ENCODE results near the gene MYO1E.
A peak's percentile ranks its signal among the peaks of the same experiment; 100 is the strongest.

Gene MYO1E

GRCh38 chr15:59259137-59259943 is 113.3 kb downstream of the MYO1E start:
- no peak for DNase-seq (ENCODE audit: low read depth)

DNA sequence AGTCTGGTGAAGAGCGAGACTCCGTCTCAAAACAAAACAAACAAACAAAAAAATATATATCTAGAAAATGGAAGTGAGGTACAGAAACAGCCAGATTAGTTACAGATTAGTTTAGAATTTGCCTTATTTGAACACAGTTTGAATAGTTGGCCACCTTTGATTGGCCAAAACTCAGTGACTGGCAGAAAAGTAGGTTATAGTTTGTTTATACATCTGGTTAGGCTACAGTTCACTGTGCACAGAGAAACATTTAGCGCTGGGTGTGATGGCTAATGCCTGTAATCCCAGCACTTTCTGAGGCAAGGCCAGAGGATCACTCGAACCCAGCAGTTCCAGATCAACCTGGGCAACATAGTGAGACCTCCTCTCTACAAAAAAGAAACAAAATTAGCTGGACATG is 114.4 kb downstream of the MYO1E start:
- no peak for DNase-seq (ENCODE audit: low read depth)

- no peak for DNase-seq (ENCODE audit: low read depth)
Measured at GRCh38 chr15:59257140-59257539, 115.5 kb downstream of the MYO1E start.

DNA sequence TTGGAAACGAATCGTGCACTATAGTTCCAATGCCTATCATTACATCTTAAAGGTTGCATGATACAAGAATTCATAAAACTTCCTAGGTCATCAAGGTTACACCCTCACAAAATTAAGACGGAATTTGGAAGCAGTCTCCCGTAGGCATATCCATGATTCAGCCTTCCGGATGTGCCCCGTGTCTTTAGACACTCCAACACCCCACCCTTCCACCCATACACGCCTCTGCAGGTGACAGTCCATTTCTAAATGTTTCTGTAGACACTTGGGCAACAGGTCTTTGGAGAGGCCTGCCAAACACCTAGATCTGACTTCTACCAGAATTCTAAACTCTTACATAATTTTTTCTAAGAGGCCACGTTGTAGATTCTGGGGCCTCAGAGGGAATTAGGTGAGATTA is 116.2 kb downstream of the MYO1E start:
- no peak for DNase-seq (ENCODE audit: low read depth)

- DNase-seq (ENCODE audit: low read depth), result peak; percentile 70
Measured at GRCh38 chr15:59255680-59256336, 116.9 kb downstream of the MYO1E start.

GRCh38 chr15:59252137-59252536 is 120.5 kb downstream of the MYO1E start:
- DNase-seq (ENCODE audit: low read depth), result no peak

DNA sequence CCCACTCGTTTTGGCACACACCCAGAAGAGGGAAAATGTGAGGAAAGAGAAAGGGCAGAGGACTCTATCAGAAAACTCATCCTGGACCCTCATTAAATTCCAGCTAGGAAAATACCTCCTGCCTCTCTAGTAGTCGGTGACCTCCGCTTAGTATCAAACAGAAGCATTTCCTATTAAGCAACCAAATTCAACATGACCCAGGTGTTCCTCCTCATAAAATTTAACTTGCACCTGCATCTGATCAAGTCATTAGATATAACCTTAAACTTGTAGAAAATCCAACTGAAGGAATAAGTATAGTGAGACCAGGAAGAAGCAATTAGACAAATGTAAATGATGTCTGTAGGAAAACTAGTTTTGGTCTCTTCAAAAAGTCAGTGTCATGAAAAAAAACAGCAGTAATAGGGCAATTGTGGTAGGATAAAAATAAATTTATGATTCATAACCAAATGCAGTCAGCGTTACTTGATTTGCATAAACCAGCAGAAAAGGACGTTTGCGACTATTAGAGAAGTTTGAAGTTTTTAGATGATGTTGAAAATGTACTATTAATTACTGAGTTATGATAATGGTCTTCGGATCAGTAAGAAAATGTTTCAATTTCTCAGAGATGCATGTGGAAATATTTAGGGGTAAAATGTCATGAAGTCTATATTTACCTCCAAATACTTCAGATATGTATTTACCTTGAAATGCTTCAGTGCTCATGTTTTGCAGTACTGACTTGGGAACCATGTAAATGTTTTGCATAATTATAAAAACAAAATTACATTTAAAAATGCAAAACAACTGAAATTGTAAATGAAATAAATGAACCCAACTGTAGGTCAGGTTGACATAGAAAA is 121.4 kb downstream of the MYO1E start:
- DNase-seq (ENCODE audit: low read depth), result no peak

- DNase-seq (ENCODE audit: low read depth), result no peak
Measured at GRCh38 chr15:59250249-59250648, 122.4 kb downstream of the MYO1E start.

GRCh38 chr15:59249816-59250215 is 122.9 kb downstream of the MYO1E start:
- no peak for DNase-seq (ENCODE audit: low read depth)

- DNase-seq (ENCODE audit: low read depth), result peak; percentile 75
Measured at GRCh38 chr15:59247364-59247763, 125.3 kb downstream of the MYO1E start.

- no peak for DNase-seq (ENCODE audit: low read depth)
Measured at GRCh38 chr15:59245559-59245958, 127.1 kb downstream of the MYO1E start.

GRCh38 chr15:59244337-59244736 is 128.3 kb downstream of the MYO1E start:
- no peak for DNase-seq (ENCODE audit: low read depth)

DNA sequence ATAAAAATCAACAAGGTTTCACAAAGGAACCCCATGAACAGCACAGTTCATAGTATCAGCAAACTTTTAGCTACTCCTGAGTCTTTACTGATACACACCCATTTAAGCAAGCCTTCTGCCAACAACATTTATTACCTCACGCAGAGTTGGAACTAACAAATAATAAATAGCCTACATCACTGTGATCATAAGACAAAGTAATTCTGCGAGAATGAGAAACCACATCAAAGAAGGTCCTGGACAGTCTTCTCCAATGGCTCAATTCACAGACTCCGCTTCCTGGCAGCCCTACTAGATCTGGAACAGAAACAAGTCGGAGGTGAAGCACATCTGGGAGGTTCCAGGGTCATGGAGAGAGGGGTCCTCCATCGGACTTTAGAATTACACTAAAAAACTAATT is 129.0 kb downstream of the MYO1E start:
- DNase-seq (ENCODE audit: low read depth), result no peak

- DNase-seq (ENCODE audit: low read depth), result no peak
Measured at GRCh38 chr15:59242649-59243048, 130.0 kb downstream of the MYO1E start.

DNA sequence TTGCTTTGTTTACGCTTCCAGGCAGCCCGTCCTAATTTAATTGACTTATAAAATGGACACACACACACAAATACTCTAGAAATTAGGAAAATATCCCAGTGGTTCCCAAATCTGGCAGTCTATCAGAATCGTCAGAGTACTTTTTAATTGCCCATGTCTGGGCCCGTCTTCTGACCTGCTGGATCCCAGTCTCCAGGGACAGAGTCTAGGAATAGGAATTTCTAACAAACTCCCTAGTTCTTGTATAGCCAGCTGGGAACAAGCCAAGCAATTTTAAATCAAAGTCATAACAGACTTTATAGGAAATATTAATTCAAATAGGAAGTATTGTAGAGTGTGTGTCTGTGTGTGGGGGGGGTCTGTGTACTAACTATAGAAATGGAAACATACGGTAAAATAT is 132.6 kb downstream of the MYO1E start:
- DNase-seq (ENCODE audit: low read depth), result no peak

GRCh38 chr15:59237924-59238331 is 134.7 kb downstream of the MYO1E start:
- DNase-seq (ENCODE audit: low read depth), result peak; percentile 31

DNA sequence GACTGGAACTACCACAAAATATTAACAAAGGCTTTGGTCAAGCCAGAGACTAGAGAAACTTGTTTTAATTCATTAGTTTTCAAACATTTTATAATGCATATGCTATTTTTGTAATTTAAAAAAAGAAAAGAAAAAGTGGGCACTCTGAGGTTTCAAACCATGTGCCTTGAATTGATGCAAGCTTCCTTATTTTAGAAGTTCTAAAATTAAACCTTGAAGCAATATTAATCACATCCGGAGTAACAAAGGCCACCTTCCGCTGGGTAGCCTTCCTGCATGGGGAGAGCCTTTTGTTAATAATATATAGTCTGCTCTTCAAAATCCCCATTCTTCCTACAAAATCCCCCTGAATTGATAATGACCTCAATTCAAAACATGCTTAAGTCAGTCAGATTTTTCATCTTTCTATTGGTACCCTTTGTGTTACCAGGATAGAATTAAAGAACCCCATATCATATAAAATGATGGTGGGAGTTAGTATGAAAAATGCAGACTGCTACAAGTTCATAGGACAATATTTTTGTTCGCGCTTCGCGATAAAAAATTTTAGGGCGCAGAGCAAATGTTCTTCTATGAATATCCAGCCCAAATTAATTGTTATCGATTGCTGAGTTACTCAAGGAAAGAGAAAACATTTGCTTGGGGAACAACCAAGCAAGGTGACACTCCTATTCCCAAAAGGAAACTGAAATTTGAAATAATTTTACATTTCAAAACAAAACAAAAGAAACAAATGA is 135.4 kb downstream of the MYO1E start:
- no peak for DNase-seq (ENCODE audit: low read depth)

GRCh38 chr15:59236394-59236793 is 136.3 kb downstream of the MYO1E start:
- DNase-seq (ENCODE audit: low read depth), result no peak

DNA sequence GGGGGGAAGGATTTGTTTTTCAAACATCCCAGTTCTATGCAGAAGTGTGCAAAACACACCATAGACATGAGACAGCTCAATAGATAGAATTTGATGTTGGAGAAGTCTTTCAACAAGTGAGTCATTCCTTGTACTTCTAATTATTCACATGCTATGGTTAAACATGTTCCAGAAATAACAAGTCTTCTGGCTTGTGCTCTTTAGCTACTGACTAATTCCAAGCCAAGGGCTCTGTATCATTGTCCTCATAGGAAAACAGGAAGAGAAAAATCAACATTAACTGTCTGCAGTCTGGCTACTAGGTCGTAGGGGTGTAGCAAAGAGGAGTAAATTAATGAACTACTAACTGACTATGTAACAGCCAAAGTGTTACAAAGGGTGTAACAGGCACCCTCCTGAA is 140.2 kb downstream of the MYO1E start:
- peak; percentile 90 for DNase-seq (ENCODE audit: low read depth)

DNA sequence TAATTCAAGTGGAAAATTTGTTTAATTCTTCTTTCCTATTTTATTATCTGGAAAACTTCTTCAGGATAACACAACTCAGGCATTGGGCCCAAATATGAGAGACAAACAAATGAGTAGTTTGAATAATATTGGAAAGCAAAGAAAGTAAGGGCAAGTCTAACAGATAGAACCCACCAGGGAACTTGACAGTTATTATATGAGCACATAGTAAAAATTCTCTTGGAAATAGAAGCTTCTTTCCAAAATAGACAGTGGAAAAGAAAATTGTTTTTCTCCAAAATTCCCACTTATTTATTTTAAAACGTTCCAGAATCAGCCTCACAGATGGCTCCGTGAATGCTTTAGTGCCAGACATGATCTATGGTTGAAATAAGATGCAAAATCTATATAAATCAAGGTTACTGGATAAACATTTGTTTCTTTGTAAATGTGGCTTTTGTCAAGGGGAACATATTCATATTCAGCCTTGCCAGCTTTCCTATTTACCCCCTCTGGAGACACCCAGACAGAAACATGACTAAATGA is 142.1 kb downstream of the MYO1E start:
- no peak for DNase-seq (ENCODE audit: low read depth)

DNA sequence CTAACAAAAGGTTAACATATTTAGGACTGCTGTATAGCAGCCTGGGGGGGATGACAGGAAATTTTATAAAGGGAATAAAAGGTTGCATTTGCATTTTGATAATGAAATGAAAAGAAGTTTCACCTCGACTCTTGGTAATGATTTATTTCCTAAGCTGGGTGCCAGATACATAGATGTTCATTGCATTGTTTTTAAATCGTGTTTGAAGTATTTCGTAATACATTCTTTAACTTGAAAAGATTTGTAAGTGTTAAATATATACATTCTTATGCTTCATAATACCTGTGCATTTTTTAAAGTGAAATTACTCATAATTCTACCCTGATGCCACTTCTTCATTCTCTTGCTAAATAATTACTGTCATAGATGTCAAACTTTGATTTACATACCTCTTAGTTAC is 143.2 kb downstream of the MYO1E start:
- DNase-seq (ENCODE audit: low read depth), result no peak

GRCh38 chr15:59229015-59229414 is 143.7 kb downstream of the MYO1E start:
- no peak for DNase-seq (ENCODE audit: low read depth)

Measured in iris pigment epithelial cell (primary cell).